Panc1 (cell line): ENCODE data around the gene PRAC1. TPM values are rescaled to one million over a fixed set of nuclear protein-coding genes. Genes with fewer than 3 reads are reported as not detected.

Source experiments
- ATAC-seq: fragments of 200-7000 bp; cut with Tn5 transposase; 2 replicates; pipeline ENCODE4 v1.9.1; 2020; ENCODE audit warnings: mild to moderate bottlenecking, moderate library complexity
- BruUV-seq: library from RNA; stranded (reverse); fragments of 400-500 nt; replicated peaks from 2 replicates; lab custom pipeline; 2021; lab: Mats Ljungman, UMichigan
- CTCF ChIA-PET: fragments of 300-600 bp; sonication (Branson Sonifier 250); formaldehyde crosslinking; loops from one replicate; lab custom pipeline; 2022; ENCODE audit warnings: antibody characterized with exemption; lab: Charles Lee
- POLR2A ChIA-PET: fragments of 300-600 bp; sonication (Branson Sonifier 250); formaldehyde crosslinking; loops from one replicate; lab custom pipeline; 2022; ENCODE audit warnings: antibody characterized with exemption; lab: Charles Lee
- DNase-seq: peaks from one replicate; pipeline ENCODE4 v3.0.0-alpha.2; 2010; ENCODE audit warnings: low read depth, low spot score
- H3K27ac ChIP-seq: 2 replicates; pipeline ENCODE4 v1.5.1; 2011; ENCODE audit warnings: mild to moderate bottlenecking, low read length, inconsistent platforms
- H3K27me3 ChIP-seq: fragments of 200-500 bp; sonication (Bioruptor generic); 2 replicates; pipeline ENCODE4 v1.6.0; 2014; ENCODE audit warnings: low read length, inconsistent platforms; ENCODE audit not compliant: control insufficient read depth, insufficient read depth
- H3K36me3 ChIP-seq: fragments of 200-500 bp; sonication (Bioruptor generic); 2 replicates; pipeline ENCODE4 v1.5.1; 2014; ENCODE audit warnings: inconsistent platforms, mild to moderate bottlenecking, low read length, moderate library complexity; ENCODE audit not compliant: control insufficient read depth, insufficient read depth
- H3K4me1 ChIP-seq: 2 replicates; pipeline ENCODE4 v1.5.1; 2011; ENCODE audit warnings: inconsistent platforms, mild to moderate bottlenecking, low read length, moderate library complexity; ENCODE audit not compliant: control insufficient read depth, insufficient read depth
- H3K4me3 ChIP-seq, 2 experiments: 2 replicates each; pipeline ENCODE4 v1.5.1; 2011 to 2012; ENCODE audit warnings: low read depth in 2 of 2, low read length in 2 of 2, mild to moderate bottlenecking in 2 of 2, inconsistent platforms in 1 of 2, moderate library complexity in 1 of 2
- H3K9me3 ChIP-seq: fragments of 200-500 bp; sonication (Bioruptor generic); 2 replicates; pipeline ENCODE4 v1.5.1; 2014; ENCODE audit warnings: low read depth, mild to moderate bottlenecking, inconsistent platforms, low read length, moderate library complexity; ENCODE audit not compliant: control insufficient read depth, insufficient read depth
- POLR2AphosphoS5 ChIP-seq: IDR thresholded peaks from 2 replicates; pipeline ENCODE4 v1.6.1; 2012; ENCODE audit warnings: mild to moderate bottlenecking, low read depth, low read length, moderate library complexity
- SIN3A ChIP-seq: IDR thresholded peaks from 2 replicates; pipeline ENCODE4 v1.6.1; 2012; ENCODE audit warnings: low read depth, mild to moderate bottlenecking, low read length, moderate library complexity, borderline replicate concordance; ENCODE audit not compliant: insufficient read depth
- TCF7L2 ChIP-seq: IDR thresholded peaks from 2 replicates; pipeline ENCODE4 v1.6.1; 2011; ENCODE audit warnings: mild to moderate bottlenecking, low read depth, low read length, inconsistent platforms
- in situ Hi-C: cut with HindIII; loops from 2 replicates; pipeline ENCODE4 v1.10.0; 2016; ENCODE audit warnings: low sequenced_read_pairs, low pct_unique_long_range_greater_than_20kb
- intact Hi-C: fragments of 100-400 bp; cut with micrococcal nuclease; formaldehyde crosslinking; loops from one replicate; pipeline ENCODE4 v1.10.0; 2022; ENCODE audit not compliant: unreplicated experiment
- total RNA-seq: library from RNA; stranded (reverse); gene quantifications from one replicate; pipeline ENCODE4 v1.2.1, GENCODE V29; 2021; ENCODE audit not compliant: unreplicated experiment
- TF ChIP-seq, protein P1 (sequence below), 2 experiments: IDR thresholded peaks; 2 replicates each; pipeline ENCODE4 v1.6.1; 2011 to 2012; ENCODE audit warnings: low read depth in 2 of 2, control low read depth in 1 of 2, low read length in 1 of 2, mild to moderate bottlenecking in 1 of 2, moderate library complexity in 1 of 2; ENCODE audit not compliant: insufficient read depth in 1 of 2
- TF ChIP-seq, protein P2 (sequence below): fragments of 450-650 bp; IDR thresholded peaks from 2 replicates; pipeline ENCODE4 v1.5.1; 2017; ENCODE audit warnings: mild to moderate bottlenecking

Gene PRAC1
- total RNA-seq, 1 experiment from 2014 or later: not detected

DNA sequence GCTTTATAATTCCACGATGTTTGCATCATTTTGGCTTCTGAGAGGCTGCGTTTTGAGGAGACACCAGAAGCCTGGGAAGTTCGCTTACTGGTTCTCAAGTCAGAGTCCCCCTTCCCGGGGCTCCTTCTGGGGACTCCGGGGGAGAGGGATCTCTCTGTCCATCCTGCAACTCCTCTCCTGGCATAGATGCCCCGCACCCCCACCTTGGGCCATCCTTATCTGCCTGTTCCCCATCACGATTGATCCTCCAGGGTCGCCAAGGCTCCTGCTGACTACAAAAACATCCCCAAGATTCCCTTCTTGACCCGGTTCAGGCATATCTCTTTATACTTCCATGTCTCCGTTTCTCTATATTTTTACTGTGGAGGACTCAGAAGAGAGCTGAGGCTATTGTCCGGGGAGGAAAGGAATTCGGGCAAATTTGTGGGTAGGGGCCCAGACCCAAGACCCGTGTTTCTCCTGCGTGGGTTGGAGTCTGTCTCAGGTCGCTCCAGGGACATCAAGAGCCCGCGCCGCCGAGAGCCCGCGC is 24.7 kb upstream of the PRAC1 start:
- CTCF ChIA-PET: interaction anchor here (0.6 to 0.7 kb wide), 3 partner anchors 73 to 395 kb away, joined by 3 to 12 read pairs (median 4); no protein-coding TSS in a partner anchor
- BruUV-seq: no TSS peak
- POLR2A ChIA-PET: interaction anchor here (0.6 to 0.7 kb wide), 2 partner anchors 126 to 1945 kb away, joined by 6 to 10 read pairs; no protein-coding TSS in a partner anchor
- in situ Hi-C loops (no loop called here), intact Hi-C loops (no loop called here)
- TF ChIP-seq POLR2AphosphoS5 (no peak), SIN3A (no peak), TCF7L2 (no peak)
- TF ChIP-seq, protein P1, sequence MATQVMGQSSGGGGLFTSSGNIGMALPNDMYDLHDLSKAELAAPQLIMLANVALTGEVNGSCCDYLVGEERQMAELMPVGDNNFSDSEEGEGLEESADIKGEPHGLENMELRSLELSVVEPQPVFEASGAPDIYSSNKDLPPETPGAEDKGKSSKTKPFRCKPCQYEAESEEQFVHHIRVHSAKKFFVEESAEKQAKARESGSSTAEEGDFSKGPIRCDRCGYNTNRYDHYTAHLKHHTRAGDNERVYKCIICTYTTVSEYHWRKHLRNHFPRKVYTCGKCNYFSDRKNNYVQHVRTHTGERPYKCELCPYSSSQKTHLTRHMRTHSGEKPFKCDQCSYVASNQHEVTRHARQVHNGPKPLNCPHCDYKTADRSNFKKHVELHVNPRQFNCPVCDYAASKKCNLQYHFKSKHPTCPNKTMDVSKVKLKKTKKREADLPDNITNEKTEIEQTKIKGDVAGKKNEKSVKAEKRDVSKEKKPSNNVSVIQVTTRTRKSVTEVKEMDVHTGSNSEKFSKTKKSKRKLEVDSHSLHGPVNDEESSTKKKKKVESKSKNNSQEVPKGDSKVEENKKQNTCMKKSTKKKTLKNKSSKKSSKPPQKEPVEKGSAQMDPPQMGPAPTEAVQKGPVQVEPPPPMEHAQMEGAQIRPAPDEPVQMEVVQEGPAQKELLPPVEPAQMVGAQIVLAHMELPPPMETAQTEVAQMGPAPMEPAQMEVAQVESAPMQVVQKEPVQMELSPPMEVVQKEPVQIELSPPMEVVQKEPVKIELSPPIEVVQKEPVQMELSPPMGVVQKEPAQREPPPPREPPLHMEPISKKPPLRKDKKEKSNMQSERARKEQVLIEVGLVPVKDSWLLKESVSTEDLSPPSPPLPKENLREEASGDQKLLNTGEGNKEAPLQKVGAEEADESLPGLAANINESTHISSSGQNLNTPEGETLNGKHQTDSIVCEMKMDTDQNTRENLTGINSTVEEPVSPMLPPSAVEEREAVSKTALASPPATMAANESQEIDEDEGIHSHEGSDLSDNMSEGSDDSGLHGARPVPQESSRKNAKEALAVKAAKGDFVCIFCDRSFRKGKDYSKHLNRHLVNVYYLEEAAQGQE (IDR thresholded peaks at IDR 0.05; ENCODE audit: insufficient read depth in 1 of 2, low read depth in 2 of 2, low read length in 1 of 2): no peak
- TF ChIP-seq, protein P2, sequence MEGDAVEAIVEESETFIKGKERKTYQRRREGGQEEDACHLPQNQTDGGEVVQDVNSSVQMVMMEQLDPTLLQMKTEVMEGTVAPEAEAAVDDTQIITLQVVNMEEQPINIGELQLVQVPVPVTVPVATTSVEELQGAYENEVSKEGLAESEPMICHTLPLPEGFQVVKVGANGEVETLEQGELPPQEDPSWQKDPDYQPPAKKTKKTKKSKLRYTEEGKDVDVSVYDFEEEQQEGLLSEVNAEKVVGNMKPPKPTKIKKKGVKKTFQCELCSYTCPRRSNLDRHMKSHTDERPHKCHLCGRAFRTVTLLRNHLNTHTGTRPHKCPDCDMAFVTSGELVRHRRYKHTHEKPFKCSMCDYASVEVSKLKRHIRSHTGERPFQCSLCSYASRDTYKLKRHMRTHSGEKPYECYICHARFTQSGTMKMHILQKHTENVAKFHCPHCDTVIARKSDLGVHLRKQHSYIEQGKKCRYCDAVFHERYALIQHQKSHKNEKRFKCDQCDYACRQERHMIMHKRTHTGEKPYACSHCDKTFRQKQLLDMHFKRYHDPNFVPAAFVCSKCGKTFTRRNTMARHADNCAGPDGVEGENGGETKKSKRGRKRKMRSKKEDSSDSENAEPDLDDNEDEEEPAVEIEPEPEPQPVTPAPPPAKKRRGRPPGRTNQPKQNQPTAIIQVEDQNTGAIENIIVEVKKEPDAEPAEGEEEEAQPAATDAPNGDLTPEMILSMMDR: no peak
- H3K36me3 ChIP-seq: no peaks in the 10 kb centered on the region
- ATAC-seq (no peak), DNase-seq (no peak)
- no peak overlapping the region for H3K27ac ChIP-seq
- no peaks in the 10 kb centered on the region for H3K9me3 ChIP-seq
- H3K4me3 ChIP-seq: no peak overlapping the region
- H3K27me3 ChIP-seq: peaks cover 4% of the 10 kb centered on the region; the same call in 1 of the 2 replicates
- peaks cover 5% of the 10 kb centered on the region for H3K4me1 ChIP-seq

DNA sequence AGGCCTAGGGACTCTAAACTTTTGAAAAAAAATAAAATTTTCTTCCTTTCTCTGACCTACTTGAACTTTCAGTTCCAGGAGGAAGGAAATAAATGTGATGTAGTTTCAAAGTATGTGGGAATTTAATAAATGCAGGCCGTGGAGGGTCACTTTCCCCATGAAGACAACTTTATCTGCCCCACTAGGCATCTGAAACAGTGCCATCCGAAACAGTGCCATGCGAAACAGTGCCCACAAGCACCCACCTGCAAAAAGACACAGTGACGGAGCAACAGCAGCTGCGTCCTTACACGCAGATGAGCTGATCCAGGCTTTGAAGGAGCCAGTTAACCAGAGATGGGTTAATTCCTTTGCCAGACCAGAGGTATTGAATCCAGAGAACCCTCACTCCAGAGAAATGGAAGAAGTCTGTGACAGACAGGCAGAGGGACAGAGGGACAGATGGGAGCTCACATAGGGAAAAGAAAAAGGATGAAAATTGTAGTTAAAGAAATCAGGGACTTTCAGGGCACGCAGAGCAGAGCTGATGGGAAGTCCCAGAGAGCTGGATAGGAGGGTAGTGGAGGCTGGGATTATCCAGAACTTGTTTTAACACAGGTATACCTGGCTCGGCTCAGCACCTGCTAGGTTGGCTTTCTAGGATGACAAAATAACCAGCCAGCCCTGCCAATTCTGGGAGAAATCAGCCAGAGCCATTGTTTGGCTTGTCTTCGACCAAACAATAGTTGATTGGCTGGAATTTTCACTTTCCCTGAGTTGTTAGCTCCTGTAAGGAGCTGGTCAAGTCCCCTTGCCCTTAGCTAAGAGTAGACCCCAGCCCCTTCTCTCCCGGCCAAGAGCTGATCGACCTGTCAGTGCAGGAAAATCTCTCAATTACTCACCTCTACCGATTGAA is 23.3 kb upstream of the PRAC1 start:
- H3K9me3 ChIP-seq: no peaks in the 10 kb centered on the region
- in situ Hi-C loops (no loop called here), intact Hi-C loops (no loop called here)
- DNase-seq (no peak), ATAC-seq (no peak)
- peaks cover 4% of the 10 kb centered on the region; the same call in 1 of the 2 replicates for H3K27me3 ChIP-seq
- H3K36me3 ChIP-seq: no peaks in the 10 kb centered on the region
- BruUV-seq: no TSS peak
- TF ChIP-seq POLR2AphosphoS5: no peak
- TF ChIP-seq SIN3A: no peak
- TF ChIP-seq, protein P2: no peak
- no peak overlapping the region for H3K4me3 ChIP-seq
- POLR2A ChIA-PET: no interaction called here
- no peak overlapping the region for H3K27ac ChIP-seq
- H3K4me1 ChIP-seq: no peaks in the 10 kb centered on the region
- CTCF ChIA-PET: interaction anchor here (1.0 to 1.1 kb wide), 2 partner anchors 87 to 139 kb away, joined by 3 to 4 read pairs; no protein-coding TSS in a partner anchor
